GM21360 (cell line): ENCODE measurements around the gene TMEFF2.
A peak's percentile ranks its signal among the peaks of the same experiment; 100 is the strongest.

ENCODE experiments used
- ATAC-seq: cut with Tn5 transposase; IDR thresholded peaks from one replicate; pipeline ENCODE4 v1.9.1; 2021; ENCODE audit warnings: mild to moderate bottlenecking, moderate library complexity; ENCODE audit not compliant: unreplicated experiment

The TMEFF2 gene

GRCh38 chr2:192184349-192184748, 10.4 kb downstream of the TMEFF2 start:
- ATAC-seq = no peak

DNA sequence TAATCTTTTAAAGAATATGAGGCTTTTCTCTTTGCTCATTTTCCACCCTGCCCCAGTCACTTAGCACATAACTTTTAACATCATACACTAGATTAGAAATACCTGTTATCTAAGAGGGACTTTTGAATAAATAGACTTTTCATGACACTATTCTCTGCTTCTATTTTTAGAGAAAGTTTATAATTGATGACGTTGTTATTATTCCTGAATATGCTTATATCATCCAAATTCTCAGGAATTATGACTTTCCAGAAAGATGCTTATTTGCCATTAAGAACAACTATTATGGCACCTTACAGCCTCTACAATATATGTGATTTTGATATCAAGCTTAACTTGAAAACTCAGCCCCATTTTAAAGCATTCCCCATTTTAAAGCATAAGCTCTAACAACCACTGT, 11.4 kb downstream of the TMEFF2 start:
- no peak for ATAC-seq

DNA sequence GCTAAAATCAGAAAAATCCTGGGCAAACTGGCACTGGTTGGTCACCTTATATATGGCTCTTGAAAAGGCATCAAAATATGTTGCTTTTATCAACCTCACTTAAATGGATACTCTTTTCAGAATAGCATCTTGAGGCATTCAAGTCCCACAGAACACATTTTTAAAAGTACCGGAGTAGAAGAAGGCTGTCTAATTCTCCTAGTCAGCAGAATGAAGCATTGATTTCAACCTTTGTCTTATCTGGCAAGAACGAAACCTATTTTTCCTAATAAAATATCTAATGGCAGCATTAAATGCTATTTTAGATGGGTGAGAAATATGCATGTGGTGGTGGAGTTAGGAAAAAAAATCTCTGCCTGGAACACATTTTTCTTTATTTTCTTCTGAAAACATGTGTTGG, 27.8 kb downstream of the TMEFF2 start:
- ATAC-seq = no peak

- no peak for ATAC-seq
These were observed 28.9 kb downstream of the TMEFF2 start for GRCh38 chr2:192165842-192166241.

DNA sequence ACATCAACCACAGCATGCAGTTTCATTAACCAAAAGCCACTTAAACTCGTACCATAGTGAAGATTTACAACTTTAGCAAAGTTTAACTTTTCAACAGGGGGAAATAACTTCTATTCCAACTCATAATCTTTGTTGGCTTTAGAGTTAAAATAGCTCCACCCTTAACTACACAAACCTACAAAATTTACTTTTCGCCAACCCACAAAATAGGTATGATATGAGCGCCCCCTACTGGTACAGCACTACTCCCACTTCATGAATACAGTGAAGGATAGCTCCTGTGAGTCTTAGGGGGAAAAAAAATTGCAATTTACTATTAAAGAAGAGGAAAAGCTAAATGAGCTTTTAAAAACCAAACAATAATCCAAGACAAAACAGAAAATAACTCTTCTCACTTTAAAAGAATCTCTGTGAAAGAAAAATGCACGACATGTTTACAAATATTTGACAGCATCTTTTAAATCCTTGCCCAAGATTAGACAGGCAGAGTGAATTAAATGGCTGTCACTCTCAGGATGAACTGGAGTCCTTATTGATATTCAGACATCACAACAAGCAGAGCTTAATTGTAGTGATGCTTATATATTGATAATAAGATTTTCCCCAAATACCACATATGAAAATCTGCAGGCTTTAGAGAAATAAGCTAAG, 32.2 kb downstream of the TMEFF2 start:
- ATAC-seq = peak; percentile 77

DNA sequence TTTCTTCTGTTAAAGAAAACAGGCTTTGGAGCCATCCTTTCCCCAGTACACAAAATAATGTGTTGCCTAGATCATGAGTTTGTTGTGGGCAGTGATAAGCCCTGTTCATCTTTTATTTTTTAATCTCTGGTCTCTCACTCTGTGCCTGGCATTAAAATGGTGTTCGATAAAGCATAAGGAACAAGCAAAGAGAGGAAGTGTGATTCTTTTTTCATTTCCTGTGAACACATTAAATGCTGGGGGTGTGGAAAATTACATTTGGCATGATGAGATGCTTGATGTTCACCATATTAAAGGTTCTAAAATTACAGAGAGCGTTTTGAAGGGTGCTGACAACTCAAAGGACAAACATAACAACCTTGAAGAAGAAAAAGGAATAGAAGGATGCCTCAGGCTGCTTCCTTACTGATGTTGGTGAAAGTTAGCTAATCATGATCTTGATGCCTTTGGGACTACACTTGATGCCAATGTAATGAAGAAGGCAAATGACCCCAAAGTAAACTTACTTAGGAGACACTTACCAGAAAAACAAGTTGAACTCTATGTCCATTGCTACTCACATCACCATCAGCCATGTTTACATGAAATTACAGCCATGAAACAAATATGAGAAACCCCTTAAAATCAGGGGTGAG, 33.0 kb downstream of the TMEFF2 start:
- no peak for ATAC-seq

GRCh38 chr2:192159736-192160135, 35.0 kb downstream of the TMEFF2 start:
- ATAC-seq = no peak

- no peak for ATAC-seq
These were observed 35.5 kb downstream of the TMEFF2 start for GRCh38 chr2:192159208-192159607.

DNA sequence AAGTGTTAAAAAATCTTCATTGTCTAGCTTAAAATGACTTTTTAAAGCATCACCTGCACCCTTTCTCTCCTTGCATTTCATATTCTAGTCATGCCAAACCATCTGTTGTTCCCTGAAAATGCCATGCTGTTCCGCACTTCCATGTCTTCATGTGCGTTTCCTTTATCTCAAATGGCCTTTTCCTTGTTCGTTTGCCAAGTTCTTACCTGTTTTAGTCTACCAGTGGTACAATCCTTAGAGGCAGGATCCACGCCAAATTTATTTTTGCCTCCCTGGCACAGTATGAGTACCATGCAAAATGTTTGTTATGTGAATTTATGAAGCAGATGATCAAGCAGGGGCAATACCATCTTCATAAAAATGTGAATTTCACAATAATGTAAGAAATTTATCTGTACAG, 37.0 kb downstream of the TMEFF2 start:
- no peak for ATAC-seq

GRCh38 chr2:192155511-192156118, 39.1 kb downstream of the TMEFF2 start:
- ATAC-seq = no peak

- no peak for ATAC-seq
These were observed 41.2 kb downstream of the TMEFF2 start for GRCh38 chr2:192153561-192153960.

DNA sequence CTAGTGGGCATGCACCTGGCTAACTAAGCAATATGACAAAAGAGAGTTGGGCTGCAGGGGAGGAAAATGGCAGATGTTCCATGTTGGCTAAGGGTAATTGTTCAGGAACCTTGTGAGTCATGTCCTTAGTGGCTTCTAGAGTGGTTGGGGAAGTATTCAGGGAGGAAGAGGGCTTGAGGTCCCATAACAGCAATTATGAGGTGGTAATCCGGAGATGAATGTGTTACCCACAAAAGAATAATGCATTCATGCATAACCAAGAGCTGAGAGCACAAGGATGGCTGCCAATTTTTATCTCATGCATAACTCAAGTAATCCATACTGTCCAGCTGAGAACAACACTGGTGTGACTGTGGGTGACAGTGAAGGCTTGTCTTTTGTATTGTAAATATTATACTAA, 42.9 kb downstream of the TMEFF2 start:
- ATAC-seq = no peak

DNA sequence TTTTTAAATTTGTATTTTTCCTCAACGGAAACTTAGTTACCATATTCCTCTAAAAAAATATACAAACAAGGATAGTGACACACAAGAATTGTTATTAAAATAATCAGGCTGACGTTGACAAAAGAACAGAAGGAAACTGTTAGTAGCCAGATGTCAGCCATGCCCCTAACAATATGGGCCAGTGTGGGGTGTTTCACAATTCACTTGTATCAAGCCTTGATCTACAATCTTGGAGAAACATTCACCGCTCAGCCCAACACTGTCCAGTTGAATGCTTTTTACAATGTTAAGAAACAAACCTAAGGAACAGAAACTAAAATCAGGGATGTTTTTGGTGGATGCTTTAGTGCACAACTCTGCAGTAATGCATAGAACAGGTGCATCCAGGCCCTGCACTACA, 44.6 kb downstream of the TMEFF2 start:
- no peak for ATAC-seq

DNA sequence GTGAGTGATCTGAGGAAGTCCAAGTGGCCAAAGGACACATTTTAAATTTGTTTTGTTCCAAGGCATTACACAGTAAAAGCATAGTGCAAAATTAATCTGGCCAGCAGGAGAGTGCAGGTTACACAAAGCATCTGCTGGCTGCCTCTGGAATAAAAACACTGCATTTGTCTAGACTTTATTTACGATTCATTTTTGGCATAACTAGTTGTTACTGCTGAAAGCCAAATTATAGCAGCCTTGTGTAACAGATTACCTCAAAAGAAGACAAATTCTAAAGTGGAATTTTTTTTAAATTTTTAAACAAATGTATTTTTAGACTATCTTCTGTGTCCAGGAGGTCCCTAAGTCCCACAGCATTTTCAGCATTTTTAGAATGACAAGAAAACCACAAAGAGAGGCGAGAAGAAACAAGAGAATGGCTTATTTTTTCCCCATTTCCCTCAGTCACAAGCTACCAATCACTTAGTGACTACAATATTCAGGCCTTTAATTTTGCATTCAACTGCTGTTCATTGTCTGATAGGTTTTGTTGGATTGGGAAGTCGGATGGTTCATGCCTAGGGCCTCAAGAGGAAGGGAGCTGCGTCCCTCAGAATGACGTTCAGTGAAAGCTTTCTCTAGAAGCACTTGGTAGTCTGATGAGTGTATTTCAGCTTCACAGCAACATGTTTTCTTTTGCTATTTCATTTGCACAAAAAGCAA, 46.0 kb downstream of the TMEFF2 start:
- no peak for ATAC-seq

DNA sequence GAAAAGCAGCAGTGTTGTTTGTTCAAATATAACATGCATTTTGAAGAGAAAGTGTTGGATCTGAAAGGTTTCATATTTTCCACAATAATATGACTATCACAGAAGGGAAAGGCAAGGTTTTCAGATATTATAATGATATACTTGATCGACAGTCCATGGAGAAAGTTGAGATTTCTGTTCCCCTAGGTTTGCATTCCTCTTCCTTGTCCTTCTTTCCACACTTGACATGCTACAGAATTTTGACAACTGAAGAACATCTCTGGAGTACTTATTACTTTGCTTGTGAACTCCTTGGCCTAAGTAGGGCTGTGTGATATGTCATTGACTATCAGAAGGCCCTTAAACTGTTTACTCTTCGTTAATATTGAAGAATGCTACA, 46.5 kb downstream of the TMEFF2 start:
- no peak for ATAC-seq

DNA sequence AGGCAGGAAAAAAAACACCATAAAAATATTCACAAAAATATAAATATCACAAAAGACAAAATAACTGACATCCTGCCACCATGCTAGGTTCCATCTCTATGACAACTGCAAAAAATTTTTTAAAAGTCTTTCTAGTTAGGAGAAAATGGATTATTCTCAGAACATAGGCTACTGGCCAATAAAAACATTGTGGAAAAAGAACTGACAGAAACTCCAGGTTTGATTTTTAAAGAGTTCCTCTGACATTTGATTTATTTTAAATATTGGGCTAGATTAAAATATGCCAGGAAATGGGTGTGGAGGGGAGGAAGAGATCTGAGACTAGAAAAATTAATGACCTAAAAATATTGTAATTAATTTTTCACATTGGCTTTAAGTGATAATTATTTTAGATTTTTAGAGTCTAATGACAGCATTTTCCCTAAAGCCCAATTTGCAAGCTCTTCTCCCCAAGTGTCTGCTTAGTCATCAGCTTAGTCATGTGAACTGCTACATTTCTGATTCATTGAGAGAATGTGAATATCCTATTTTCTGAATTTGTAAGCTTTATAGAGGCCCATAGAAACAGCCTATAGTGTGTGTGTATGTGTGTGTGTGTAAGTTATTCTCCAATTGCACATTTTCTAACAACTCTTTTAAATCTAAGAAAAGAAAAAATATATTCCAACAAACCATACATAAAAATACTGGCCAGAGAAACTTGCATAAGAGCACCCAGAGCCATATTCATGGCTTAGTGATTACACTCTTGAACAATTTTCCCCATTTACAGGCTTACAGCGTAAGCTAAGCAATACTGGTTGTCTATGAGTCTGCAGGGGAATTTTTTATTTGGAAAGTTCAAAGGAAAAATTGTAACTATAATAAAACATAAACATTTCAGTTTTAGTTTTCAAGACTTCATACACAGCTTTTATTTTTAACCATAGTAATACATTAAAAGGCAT, 48.4 kb downstream of the TMEFF2 start:
- ATAC-seq = no peak

DNA sequence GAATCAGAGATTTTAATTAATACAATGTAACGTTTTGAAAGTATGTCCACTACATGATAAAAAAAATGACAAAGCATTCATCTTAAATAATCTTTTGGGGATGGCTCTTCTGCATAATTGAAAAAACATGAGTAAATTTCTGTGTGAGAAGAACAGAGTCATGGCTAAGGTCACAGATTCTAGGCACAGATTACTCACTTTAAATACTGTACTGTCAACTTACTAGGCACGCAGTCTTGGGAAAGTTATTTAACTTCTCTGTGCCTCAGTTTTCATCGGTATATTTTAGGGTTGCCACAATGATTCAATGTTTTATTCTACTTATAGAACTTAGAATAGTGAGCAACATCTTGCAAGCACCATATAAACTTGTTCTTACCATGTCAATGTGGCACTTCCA, 49.2 kb downstream of the TMEFF2 start:
- ATAC-seq = no peak

DNA sequence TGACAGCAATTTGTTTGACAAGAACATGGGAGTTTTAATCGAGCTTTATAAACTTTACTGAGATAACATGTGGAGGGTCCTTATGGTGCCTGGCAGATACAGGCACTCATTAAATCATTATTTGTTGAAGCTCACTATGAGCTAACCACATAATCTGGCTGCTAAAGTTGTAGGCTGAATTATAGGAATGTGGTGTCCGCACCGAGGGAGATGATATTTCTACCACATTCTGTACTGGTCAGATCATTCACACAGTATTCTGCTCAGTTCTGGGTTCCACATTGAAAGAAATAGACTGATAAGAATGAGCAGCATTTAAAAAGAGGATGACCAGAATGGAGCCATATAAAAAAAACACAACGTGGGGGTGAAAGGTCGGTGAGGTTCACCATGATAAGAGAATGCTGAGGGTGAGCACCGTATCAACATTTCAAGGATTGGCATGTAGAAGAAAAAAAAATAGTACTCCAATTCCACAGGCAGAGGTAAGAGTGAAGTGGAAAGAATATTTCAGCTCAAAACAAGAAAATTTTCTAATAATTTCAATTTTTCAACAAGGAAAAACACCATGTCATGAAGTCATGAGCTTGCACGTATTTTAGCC, 54.4 kb downstream of the TMEFF2 start:
- no peak for ATAC-seq

DNA sequence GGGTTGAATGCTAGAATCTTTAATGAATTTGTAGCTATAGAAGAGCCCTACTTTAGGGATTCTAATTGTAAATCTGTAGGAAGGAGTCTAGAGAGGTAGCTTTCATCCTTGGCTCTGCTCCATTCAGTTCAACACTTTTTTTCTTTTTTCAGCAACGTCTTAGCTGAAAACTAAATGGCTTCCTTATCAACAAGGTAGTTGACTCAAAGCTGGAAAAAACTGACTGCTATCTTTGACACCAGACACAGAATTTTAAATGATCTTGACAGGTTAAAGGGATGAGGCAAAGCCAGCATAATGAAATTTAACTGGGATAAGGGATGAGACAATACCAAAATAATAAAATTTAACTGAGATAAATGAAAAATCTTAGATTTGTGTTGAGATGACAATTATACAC, 54.9 kb downstream of the TMEFF2 start:
- no peak for ATAC-seq

- ATAC-seq = no peak
These were observed 57.3 kb downstream of the TMEFF2 start for GRCh38 chr2:192137451-192137850.
